ENCODE results near the gene GRM7. TPM values are rescaled to one million over a fixed set of nuclear protein-coding genes. Genes with fewer than 3 reads are reported as not detected.
"Not testable (repeated sequence)": the region's sequence is repeated elsewhere in the genome, so short reads cannot be mapped to it uniquely, and the experiment has no call there.

GRM7 gene
- total RNA-seq, 2 experiments from 2014 or later = not detected

DNA sequence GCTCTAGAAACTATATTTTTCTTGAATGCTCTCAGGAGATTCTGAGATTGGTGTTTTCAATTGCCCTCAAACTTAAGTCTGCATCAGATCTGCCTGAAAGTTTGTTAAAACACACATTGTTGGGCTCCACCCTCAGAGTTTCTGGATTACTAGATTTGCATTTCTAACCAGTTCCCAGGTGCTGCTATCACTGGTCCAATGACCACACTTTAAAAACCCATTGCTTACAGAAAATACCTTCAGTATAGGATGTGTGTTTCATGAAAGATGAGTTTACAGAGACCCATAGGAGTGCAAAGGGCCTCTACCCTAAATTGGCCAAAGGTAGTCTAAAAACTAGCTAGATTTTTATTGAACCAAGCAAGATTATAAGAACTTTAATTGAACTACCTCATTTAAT, 17.8 kb downstream of the GRM7 start:
- Mint-ChIP-seq H3K27me3 (no peaks in the 10 kb centered on the region), H3K9me3 (ENCODE audit: low read depth) (no peaks in the 10 kb centered on the region), H3K36me3 (ENCODE audit: low read depth) (no peaks in the 10 kb centered on the region), H3K27ac (no peak overlapping the region), H3K4me1 (no peaks in the 10 kb centered on the region), H3K4me3 (no peak overlapping the region)
- POLR2A ChIA-PET = no interaction called here
- DNase-seq = no peak
- intact Hi-C loops (cut with DNase I, micrococcal nuclease) = no loop called here
- no peak for ATAC-seq
- CTCF ChIA-PET = no interaction called here

DNA sequence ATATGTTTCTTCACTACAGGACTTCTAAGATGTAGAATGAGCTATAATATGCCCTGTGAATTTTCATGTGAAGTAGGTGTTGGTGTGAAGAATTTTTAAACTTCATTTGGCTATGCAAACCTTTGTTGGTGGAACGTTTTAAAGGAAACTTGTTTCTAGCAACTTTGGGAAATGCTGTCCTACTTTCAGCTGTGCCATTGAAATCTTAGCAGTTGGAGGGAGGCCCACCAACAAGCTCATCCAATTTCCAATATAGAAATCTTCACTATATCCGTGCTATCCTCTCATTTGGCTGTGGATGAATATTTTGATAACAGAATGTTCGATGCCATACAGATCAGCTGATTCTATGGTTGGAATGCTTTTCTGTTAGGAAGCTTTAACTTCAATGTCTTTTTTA, 51.3 kb downstream of the GRM7 start:
- intact Hi-C loops (cut with DNase I, micrococcal nuclease) = no loop called here
- Mint-ChIP-seq H3K9me3 (ENCODE audit: low read depth) (no peaks in the 10 kb centered on the region), H3K36me3 (ENCODE audit: low read depth) (no peaks in the 10 kb centered on the region), H3K27me3 (no peaks in the 10 kb centered on the region), H3K4me1 (no peaks in the 10 kb centered on the region), H3K27ac (no peak overlapping the region), H3K4me3 (no peak overlapping the region)
- POLR2A ChIA-PET = no interaction called here
- DNase-seq = no peak
- CTCF ChIA-PET = no interaction called here
- ATAC-seq = no peak

DNA sequence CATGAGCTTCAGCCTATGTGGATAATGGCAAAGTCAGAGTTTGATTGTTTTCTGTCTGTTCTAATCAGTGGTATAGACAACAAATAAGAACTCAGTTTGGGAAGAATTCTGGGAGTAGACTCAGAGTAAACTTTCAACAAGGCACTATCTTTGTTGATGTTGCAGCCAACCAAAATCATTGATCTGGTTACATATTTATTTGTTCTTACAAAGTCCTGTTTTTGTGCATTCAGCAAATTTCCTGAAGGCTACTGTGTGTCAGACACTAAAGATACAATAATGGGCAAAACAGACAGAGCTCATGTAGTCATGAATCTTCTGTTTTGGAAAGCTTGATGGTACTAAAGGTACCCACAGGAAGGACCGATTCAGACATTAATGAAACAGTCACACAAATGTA, 55.0 kb downstream of the GRM7 start:
- Mint-ChIP-seq H3K27me3 (no peaks in the 10 kb centered on the region), H3K4me1 (no peaks in the 10 kb centered on the region), H3K27ac (no peak overlapping the region), H3K4me3 (no peak overlapping the region), H3K9me3 (ENCODE audit: low read depth) (no peaks in the 10 kb centered on the region), H3K36me3 (ENCODE audit: low read depth) (no peaks in the 10 kb centered on the region)
- intact Hi-C loops (cut with DNase I, micrococcal nuclease) = no loop called here
- ChIA-PET CTCF (no interaction called here), POLR2A (no interaction called here)
- ATAC-seq (no peak), DNase-seq (no peak)

DNA sequence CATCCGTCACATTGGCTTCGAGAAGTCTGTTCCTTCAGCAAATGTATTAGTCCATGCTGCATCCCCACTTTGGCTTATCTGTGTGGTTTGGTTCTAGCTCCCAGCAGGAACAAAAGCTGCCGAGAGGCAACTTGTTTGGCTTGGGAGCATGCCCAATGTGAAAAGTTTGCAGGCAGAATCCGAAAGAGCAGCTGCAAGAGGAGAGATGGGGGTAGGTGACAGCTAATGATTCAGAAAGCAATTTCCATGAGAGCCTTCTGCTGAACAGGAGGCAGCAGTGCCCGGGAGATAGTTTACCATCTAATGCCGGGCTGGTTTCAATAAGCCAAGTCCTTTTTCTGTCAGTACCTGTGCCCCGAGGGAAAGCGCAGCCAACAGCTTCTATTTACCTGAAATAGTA, 60.2 kb downstream of the GRM7 start:
- Mint-ChIP-seq H3K9me3 (ENCODE audit: low read depth) (no peaks in the 10 kb centered on the region), H3K4me3 (no peak overlapping the region), H3K27me3 (no peaks in the 10 kb centered on the region), H3K27ac (no peak overlapping the region), H3K36me3 (ENCODE audit: low read depth) (no peaks in the 10 kb centered on the region), H3K4me1 (no peaks in the 10 kb centered on the region)
- DNase-seq (no peak), ATAC-seq (no peak)
- POLR2A ChIA-PET = no interaction called here
- intact Hi-C loops (cut with DNase I, micrococcal nuclease) = no loop called here
- CTCF ChIA-PET = no interaction called here

DNA sequence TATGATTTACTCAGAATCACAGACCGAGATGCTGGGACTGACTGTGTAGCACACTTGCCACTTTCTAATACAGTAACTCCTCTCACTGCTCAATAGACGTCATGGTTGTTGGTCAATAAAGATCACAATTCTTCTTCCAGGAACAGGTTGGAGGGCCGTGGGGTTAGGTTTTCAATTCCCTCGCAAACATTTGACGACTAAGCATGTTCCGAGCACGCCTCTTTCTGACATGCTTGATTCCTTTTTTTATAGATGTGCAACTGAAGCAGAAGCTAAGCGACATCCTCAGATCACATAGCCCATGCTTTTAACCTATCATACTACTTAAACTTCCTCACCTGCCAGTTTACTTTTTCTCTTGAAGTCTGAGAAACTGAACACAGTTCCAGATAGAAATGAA, 61.0 kb downstream of the GRM7 start:
- Mint-ChIP-seq H3K4me1 (no peaks in the 10 kb centered on the region), H3K4me3 (no peak overlapping the region), H3K9me3 (ENCODE audit: low read depth) (no peaks in the 10 kb centered on the region), H3K36me3 (ENCODE audit: low read depth) (no peaks in the 10 kb centered on the region), H3K27me3 (no peaks in the 10 kb centered on the region), H3K27ac (no peak overlapping the region)
- no peak for ATAC-seq
- intact Hi-C loops (cut with DNase I, micrococcal nuclease) = no loop called here
- POLR2A ChIA-PET = no interaction called here
- no peak for DNase-seq
- CTCF ChIA-PET = interaction anchor here (1.2 kb wide), 1 partner anchor 8 kb away, joined by 3 read pairs; no protein-coding TSS in a partner anchor

DNA sequence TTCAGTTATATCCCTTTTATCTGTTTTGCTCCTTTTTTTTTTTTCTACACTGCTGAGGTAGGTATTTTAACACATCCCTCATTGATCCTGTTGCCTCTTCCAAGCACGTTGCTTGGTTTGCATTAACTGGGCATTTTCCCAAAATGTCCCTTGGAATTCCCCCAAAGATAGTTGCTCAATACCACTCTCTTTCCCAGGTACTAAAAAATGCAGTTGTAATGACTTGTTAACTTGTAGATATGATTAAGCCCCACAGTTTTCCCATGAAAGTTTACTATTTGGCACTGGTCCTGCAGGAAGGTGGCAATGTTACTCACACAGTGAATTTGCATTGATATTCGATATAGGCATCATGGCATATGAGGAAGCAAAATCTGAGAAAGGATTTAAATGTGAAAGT, 67.1 kb downstream of the GRM7 start:
- H3K4me1 Mint-ChIP-seq = no peaks in the 10 kb centered on the region
- no peaks in the 10 kb centered on the region for H3K36me3 Mint-ChIP-seq (ENCODE audit: low read depth)
- no peak for DNase-seq
- H3K4me3 Mint-ChIP-seq = no peak overlapping the region
- no peak overlapping the region for H3K27ac Mint-ChIP-seq
- no peak for ATAC-seq
- POLR2A ChIA-PET = no interaction called here
- H3K27me3 Mint-ChIP-seq = no peaks in the 10 kb centered on the region
- intact Hi-C loops (cut with DNase I, micrococcal nuclease) = no loop called here
- H3K9me3 Mint-ChIP-seq (ENCODE audit: low read depth) = no peaks in the 10 kb centered on the region
- CTCF ChIA-PET = no interaction called here

DNA sequence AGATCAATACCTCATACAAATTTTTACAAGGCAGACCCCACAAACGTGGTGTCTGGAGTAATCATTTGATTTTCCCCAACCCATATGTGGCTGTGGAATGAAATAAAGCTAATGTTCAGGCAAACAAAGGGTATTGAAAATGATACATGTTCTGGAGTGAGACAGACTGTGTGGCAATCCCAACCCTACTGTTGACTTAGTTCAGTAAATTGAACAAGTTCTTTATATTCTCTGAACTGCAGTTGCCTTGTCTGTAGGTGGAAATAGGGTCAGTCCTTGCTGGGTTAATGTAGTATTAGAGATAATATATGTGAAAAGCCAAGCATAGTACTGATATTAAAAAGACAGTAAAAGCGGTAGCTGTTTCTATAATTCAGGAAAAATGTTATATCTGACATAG, 69.0 kb downstream of the GRM7 start:
- POLR2A ChIA-PET = no interaction called here
- DNase-seq (no peak), ATAC-seq (no peak)
- H3K9me3 Mint-ChIP-seq (ENCODE audit: low read depth) = no peaks in the 10 kb centered on the region
- no peak overlapping the region for H3K27ac Mint-ChIP-seq
- H3K4me3 Mint-ChIP-seq = no peak overlapping the region
- H3K27me3 Mint-ChIP-seq = no peaks in the 10 kb centered on the region
- CTCF ChIA-PET = no interaction called here
- H3K4me1 Mint-ChIP-seq = no peaks in the 10 kb centered on the region
- no peaks in the 10 kb centered on the region for H3K36me3 Mint-ChIP-seq (ENCODE audit: low read depth)
- intact Hi-C loops (cut with DNase I, micrococcal nuclease) = no loop called here

DNA sequence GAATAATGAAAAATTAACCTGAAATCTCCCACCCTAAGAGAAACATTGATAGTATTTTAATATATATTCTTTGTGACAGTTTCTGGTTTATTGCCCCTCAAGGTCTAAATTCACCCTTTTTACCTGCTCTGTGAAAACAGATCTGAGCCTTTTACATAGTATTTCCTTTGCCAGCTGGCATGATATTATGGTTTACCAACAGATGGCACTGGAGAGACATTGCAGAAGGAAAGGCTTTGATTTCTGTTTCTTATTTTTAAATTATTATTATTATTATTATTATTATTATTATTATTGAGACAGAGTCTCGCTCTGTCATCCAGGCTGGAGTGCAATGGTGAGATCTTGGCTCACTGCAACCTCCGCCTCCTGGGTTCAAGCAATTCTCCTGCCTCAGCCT, 74.5 kb downstream of the GRM7 start:
- H3K36me3 Mint-ChIP-seq (ENCODE audit: low read depth); H3K4me1 Mint-ChIP-seq; intact Hi-C loops (cut with DNase I, micrococcal nuclease); H3K27ac Mint-ChIP-seq; ATAC-seq; H3K9me3 Mint-ChIP-seq (ENCODE audit: low read depth); DNase-seq; POLR2A ChIA-PET; CTCF ChIA-PET; H3K4me3 Mint-ChIP-seq; H3K27me3 Mint-ChIP-seq: not testable (repeated sequence)

DNA sequence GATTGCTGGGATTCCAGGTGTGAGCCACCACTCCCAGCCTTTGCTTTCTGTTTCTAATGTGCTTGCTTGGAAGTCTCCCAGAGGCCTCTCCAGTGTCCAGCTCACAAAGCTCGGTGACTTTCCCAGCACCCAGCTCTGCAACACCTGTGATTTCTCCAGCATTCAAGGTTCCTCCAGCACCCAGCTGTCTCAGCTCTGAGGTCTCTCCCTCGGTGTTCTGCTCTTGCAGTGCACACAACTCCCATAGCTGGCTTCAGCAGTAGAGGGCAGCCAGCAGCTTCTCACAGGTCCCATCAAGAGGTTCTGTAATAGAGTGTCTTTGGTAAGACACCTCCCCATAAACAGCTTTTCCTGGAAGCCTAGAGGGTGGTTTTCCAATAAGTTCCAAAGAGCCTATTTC, 75.1 kb downstream of the GRM7 start:
- no peaks in the 10 kb centered on the region for H3K27me3 Mint-ChIP-seq
- ATAC-seq (no peak), DNase-seq (no peak)
- intact Hi-C loops (cut with DNase I, micrococcal nuclease) = no loop called here
- no peak overlapping the region for H3K4me3 Mint-ChIP-seq
- no peak overlapping the region for H3K27ac Mint-ChIP-seq
- ChIA-PET POLR2A (no interaction called here), CTCF (no interaction called here)
- H3K36me3 Mint-ChIP-seq (ENCODE audit: low read depth) = no peaks in the 10 kb centered on the region
- no peaks in the 10 kb centered on the region for H3K9me3 Mint-ChIP-seq (ENCODE audit: low read depth)
- H3K4me1 Mint-ChIP-seq = no peaks in the 10 kb centered on the region

DNA sequence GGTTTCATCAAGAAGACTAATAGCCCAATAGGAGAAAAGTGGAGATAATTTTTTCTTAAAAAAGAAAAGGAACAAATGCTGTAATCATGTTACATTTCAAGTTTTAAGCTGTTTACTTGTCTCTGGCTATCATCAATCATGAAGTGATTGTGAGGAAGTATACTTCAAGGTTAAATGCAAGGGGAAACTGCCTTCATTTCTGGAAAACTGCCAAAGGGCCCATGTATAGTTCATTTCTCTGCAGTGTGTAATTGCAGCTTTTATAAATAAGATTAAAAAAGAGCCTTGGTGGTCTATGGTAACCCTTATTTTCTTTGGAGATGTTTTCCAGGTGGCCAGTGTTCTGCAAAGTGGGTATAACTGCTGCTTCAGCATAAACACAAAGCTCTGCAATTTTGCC, 101.9 kb downstream of the GRM7 start:
- ATAC-seq = no peak
- CTCF ChIA-PET = no interaction called here
- intact Hi-C loops (cut with DNase I, micrococcal nuclease) = no loop called here

DNA sequence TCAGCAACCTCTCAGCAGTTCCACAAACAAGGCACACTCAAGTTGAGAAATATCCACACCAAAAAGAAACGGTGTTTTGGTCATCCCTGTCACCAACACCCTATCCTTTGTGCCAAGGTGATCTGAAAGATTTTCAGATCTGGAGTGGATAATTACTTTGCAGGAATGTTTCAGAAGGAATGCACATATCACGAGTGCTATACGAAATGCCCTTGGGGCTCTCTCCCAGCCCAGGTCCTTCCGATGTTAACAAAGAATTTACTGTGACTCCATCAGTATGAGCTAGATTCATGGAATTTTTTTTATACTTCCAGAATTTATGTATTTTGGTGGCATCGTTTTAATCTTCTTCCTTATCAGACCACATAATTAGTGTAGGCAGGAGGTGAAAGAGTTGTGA, 105.0 kb downstream of the GRM7 start:
- no peaks in the 10 kb centered on the region for H3K27me3 Mint-ChIP-seq
- CTCF ChIA-PET = no interaction called here
- H3K9me3 Mint-ChIP-seq (ENCODE audit: low read depth) = no peaks in the 10 kb centered on the region
- H3K27ac Mint-ChIP-seq = no peak overlapping the region
- no peak overlapping the region for H3K4me3 Mint-ChIP-seq
- intact Hi-C loops (cut with DNase I, micrococcal nuclease) = no loop called here
- POLR2A ChIA-PET = no interaction called here
- no peak for DNase-seq
- ATAC-seq = no peak
- no peaks in the 10 kb centered on the region for H3K4me1 Mint-ChIP-seq
- no peaks in the 10 kb centered on the region for H3K36me3 Mint-ChIP-seq (ENCODE audit: low read depth)

More for the DNA sequence above, 101.9 kb downstream of the GRM7 start:
- no peak overlapping the region for H3K4me3 Mint-ChIP-seq
- no peak overlapping the region for H3K27ac Mint-ChIP-seq
- POLR2A ChIA-PET = no interaction called here
- DNase-seq = no peak
- no peaks in the 10 kb centered on the region for H3K9me3 Mint-ChIP-seq (ENCODE audit: low read depth)
- no peaks in the 10 kb centered on the region for H3K27me3 Mint-ChIP-seq
- H3K4me1 Mint-ChIP-seq = no peaks in the 10 kb centered on the region
- H3K36me3 Mint-ChIP-seq (ENCODE audit: low read depth) = no peaks in the 10 kb centered on the region

DNA sequence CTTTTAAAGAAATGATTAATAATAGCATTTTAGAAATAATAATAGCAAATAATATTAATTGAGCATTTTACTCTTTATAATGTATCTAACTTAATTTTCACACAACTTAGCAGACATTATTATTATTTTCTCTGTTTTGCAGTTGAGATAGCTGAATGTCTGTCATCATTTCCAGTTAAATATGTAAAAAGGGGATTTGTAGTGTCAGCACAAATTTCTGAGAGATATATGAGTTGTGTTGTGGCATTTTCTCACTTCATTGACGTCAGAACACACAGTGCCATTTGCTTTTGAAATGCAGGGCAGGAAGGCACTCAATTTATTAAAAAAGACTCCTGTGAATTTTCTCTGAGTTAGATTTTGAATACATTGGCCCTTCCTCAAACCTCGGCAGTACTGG, 111.0 kb downstream of the GRM7 start:
- intact Hi-C loops (cut with DNase I, micrococcal nuclease) = no loop called here
- no peaks in the 10 kb centered on the region for H3K36me3 Mint-ChIP-seq (ENCODE audit: low read depth)
- H3K4me1 Mint-ChIP-seq = no peaks in the 10 kb centered on the region
- ATAC-seq (no peak), DNase-seq (no peak)
- no peak overlapping the region for H3K27ac Mint-ChIP-seq
- H3K27me3 Mint-ChIP-seq = no peaks in the 10 kb centered on the region
- ChIA-PET CTCF (no interaction called here), POLR2A (no interaction called here)
- H3K4me3 Mint-ChIP-seq = no peak overlapping the region
- H3K9me3 Mint-ChIP-seq (ENCODE audit: low read depth) = no peaks in the 10 kb centered on the region

DNA sequence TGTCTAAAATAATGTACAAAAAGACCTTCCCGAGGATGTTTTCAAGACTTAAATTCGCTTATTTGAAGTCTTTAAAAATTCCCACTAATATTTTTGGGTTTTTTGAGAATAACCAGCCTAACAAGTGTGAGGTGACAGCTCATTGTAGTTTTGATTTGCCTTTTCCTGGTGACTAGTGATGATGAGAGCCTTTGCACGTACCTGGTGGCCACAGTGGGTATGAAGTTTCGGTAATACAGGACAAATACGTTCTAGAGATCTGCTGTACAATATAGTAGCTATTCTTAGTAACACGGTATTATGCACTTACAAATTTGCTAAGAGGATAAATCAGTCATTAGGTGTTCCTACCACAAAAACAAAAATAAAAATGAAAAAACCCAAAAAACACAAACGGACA, 124.9 kb downstream of the GRM7 start:
- Mint-ChIP-seq H3K4me3 (no peak overlapping the region), H3K36me3 (ENCODE audit: low read depth) (no peaks in the 10 kb centered on the region), H3K4me1 (no peaks in the 10 kb centered on the region), H3K27me3 (no peaks in the 10 kb centered on the region), H3K9me3 (ENCODE audit: low read depth) (peaks cover 4% of the 10 kb centered on the region), H3K27ac (no peak overlapping the region)
- no peak for ATAC-seq
- intact Hi-C loops (cut with DNase I, micrococcal nuclease) = no loop called here
- POLR2A ChIA-PET = no interaction called here
- no peak for DNase-seq
- CTCF ChIA-PET = interaction anchor here (0.8 kb wide), 1 partner anchor 66 kb away, joined by 3 read pairs; no protein-coding TSS in a partner anchor
